ENCODE data around the gene RTTN. TPM values are rescaled to one million over a fixed set of nuclear protein-coding genes. Genes with fewer than 3 reads are reported as not detected.
"Not testable (repeated sequence)": the region's sequence is repeated elsewhere in the genome, so short reads cannot be mapped to it uniquely, and the experiment has no call there.

The RTTN gene
- polyA plus RNA-seq, 3 donors = 16.6 to 20.6 (median 19.1) TPM

DNA sequence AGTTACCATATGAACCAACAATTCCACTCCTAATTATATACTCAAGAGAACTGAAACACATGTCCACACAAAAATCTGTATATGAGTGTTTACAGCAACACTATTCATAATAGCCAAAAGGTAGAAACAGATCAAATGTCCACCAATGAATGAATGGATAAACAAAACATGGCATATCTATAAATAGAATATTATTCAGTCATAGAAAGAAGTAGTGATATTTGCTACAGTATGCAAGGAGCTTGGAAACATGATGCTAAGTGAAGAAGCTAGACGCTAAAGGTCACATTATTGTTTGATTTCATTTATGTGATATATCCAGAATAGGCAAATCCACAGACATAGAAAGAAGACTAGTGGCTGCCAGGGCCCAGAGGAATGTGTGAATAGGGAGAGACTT, 92.0 kb downstream of the RTTN start:
- no peak for DNase-seq (ENCODE audit: extremely low read depth in 1 of 11, low read depth in 9 of 11, low spot score in 4 of 11)

DNA sequence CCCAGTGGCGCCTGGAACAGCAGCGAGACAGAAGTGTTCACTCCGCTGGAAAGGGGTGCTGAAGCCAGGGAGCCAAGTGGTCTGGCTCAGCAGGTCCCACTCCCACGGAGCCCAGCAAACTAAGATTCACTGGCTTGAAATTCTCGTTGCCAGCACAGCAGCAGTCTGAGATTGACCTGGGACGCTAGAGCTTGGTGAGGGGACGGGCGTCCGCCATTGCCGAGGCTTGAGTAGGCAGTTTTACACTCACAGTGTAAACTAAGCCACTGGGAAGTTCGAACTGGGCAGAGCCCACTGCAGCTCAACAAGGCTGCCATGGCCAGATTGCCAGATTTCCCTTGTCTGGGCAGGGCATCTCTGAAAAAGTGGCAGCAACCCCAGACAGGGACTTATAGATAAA, 94.8 kb downstream of the RTTN start:
- DNase-seq (ENCODE audit: extremely low read depth in 1 of 11, low read depth in 9 of 11, low spot score in 4 of 11) = no peak

DNA sequence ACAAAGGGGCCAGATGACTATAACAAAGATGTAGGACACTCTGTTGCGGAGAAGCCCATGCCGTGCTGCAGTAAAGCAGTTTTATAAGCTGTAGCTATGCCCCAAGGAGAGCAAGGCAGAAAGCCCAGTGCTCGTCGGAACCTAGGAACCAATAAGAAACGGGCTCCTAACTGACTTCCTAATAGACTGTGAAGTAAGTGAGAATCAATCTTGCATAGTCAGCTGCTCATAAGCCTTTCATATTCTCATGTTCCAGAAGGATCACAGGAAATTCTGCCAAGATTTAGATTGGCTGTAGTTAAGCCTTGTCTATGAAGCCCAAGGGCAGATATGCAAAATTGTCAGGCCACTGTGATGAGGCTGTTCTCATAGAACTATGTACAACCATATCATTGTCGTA, 98.4 kb downstream of the RTTN start:
- DNase-seq (ENCODE audit: extremely low read depth in 1 of 11, low read depth in 9 of 11, low spot score in 4 of 11) = no peak

DNA sequence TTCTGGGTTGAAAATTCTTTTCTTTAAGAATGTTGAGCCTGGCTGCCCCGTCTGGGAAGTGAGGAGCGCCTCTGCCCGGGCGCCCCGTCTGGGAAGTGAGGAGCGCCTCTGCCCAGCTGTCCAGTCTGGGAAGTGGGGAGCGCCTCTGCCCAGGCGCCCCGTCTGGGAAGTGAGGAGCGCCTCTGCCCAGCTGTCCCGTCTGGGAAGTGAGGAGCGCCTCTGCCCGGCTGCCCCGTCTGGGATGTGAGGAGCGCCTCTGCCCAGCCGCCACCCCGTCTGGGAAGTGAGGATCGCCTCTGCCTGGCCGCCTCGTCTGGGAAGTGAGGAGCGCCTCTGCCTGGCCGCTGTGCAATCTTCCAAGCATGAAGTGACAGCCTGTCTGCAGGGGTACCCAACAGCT, 102.6 kb downstream of the RTTN start:
- not testable (repeated sequence) for DNase-seq (ENCODE audit: extremely low read depth in 1 of 11, low read depth in 9 of 11, low spot score in 4 of 11)

DNA sequence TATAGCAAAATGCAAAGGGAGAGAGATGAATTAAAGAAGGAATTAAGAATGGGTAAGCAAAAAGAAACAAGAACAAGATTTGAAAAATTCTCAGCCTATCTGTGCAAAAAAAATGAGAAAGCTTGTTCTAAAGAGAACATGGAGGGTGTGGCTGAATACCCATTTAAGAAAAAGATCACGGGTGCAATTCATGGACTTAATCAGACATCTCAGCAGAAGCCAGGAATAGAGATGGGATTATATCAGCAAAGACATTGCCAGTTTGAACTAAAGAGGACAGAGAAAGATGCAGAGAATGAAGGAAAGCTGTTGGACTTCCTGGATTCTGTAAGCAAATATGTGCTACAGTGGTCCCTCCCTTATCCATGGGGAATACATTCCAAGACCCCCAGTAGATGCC, 115.6 kb downstream of the RTTN start:
- no peak for DNase-seq (ENCODE audit: extremely low read depth in 1 of 11, low read depth in 9 of 11, low spot score in 4 of 11)

DNA sequence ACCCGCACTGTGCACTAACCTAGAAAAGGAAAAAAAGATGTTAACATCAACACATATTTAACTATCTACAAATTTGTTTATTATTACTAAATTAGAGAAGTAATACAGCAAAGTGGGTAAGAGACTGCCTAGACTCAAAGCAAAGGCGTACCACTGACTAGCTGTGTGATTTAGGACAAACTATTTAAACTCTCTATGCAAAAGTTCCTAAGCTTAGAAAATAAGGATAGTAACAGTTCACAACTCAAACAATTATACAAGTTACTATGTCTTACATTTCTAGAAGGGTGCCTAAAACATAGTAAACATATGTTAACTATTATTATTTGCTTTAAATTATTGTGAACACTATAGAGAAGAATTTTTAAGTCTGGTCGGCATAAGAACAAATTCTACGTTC, 119.4 kb downstream of the RTTN start:
- DNase-seq (ENCODE audit: extremely low read depth in 1 of 11, low read depth in 9 of 11, low spot score in 4 of 11) = no peak

DNA sequence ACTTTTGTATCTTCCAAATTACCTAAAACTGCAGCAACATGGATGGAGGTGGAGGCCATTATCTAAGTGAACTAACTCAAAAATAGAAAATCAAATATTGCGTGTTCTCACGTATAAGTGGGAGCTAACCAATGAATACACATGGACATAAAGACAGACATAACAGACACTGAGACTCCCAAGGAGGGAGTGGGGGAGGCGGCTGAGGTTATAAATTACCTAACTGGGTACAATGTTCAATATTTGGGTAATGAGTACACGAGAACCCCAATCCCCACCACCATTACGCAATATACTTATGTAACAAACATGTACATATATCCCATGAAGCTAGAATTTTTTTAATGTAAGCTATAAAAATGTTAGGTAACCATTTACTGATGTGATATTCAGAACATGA, 119.8 kb downstream of the RTTN start:
- no peak for DNase-seq (ENCODE audit: extremely low read depth in 1 of 11, low read depth in 9 of 11, low spot score in 4 of 11)

DNA sequence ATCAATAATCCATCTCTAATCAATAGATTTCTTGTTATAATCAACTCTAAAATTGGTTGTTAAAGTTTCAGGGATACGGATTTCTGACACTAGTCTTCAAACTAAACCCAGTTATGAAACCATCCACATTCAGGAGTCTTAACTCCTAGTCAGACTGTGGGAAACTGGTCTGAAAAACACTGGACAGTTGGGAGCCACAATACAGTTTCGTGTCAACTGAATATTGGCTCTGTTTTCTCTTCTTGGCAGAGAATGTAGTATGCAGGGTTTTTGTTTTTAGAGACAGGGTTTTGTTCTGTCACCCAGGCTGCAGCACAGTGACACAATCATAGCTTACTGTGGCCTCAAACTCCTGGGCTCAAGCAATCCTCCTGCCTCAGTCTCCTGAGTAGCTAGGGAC, 123.1 kb downstream of the RTTN start:
- DNase-seq (ENCODE audit: extremely low read depth in 1 of 11, low read depth in 9 of 11, low spot score in 4 of 11) = no peak

DNA sequence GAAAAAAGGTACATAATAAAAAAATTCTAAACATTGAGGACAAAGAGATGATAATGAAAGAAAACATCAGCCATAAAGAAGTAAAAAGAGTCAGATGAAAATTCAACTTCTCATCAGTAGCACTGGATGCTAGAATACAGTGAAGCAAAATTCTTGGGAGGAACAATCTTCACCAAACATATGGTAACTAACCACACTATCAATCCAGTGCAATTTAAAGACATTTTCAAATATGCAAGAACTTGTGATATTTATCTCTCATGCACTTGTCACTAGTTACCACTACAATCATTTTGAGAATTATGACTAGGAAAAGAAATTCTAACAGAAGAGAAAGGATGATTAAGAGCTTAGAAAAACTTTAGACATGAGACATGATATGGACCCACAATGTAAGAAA, 127.4 kb downstream of the RTTN start:
- no peak for DNase-seq (ENCODE audit: extremely low read depth in 1 of 11, low read depth in 9 of 11, low spot score in 4 of 11)

DNA sequence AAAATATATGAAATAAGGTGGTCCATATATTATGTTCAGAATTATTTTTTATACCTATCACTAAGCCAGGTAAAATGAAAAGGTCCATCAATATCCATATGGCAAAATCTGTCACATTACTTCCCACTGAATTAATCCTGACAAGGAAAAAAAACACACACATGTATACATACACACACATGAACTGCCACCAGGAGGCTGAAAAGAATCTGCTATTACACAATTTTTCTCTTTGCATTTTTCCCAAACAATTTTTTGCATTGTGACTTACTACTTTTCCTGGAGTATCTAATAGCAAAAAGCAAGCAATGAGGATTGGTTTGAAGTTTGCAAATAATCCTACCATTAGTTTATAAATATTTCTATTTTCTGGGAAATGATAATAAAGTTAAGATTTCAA, 129.6 kb downstream of the RTTN start:
- no peak for DNase-seq (ENCODE audit: extremely low read depth in 1 of 11, low read depth in 9 of 11, low spot score in 4 of 11)

DNA sequence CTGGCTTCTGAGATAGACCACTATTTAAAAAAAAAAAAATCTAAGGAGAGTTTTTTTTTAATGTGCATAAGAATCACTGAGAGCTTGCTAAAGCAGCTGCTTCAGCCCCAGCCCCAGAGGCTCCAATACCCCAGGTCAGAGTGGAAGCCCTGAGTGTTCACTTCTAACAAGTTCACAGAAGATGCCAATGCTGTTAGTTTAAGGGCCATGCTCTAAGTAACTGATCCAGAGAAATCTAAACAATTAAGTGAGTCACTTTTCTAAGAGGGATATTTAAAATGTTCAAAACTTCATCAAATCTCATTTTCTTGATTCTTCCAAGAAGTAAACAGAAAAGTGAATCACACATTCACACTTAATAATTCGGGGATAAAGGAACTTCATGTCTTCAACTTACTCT, 131.4 kb downstream of the RTTN start:
- no peak for DNase-seq (ENCODE audit: extremely low read depth in 1 of 11, low read depth in 9 of 11, low spot score in 4 of 11)

DNA sequence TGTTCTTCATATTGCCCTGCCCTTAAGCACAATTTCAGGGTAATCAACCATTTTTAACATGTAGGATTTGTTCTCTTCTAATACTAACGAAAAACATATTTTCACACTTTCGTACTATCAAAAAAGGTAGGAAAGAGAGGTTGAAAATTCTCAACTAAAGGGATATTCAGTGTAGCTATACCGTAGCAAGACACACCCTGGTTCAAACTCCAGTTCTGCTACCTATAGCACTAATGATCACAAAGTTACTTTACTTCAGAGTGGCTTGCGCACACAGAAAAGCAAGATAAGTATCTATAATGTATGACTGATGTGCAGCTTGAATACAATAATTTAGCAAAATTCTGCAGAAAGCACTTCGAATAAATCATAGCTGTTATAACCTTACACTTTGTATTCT, 132.1 kb downstream of the RTTN start:
- DNase-seq (ENCODE audit: extremely low read depth in 1 of 11, low read depth in 9 of 11, low spot score in 4 of 11) = no peak

DNA sequence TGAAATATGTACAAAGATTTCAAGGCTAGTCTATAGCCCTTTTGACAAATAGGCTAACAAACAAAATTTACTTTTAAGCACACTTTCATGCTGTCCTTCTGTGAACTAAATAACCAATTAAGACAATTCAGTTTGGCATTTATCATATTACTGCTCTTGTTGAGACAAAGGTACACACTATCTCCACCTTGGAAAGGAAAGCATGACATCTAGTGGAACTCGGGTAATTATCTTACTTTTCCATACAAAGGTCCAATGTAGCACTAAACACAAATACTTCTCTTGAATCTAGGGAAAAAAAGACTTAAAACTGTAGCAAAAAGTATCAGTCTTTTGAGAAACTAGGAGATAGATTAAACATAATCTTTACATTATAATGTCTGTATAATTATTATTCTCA, 132.8 kb downstream of the RTTN start:
- DNase-seq (ENCODE audit: extremely low read depth in 1 of 11, low read depth in 9 of 11, low spot score in 4 of 11) = peak in 7 of 11 donors; percentile 4 to 18 (median 10)

DNA sequence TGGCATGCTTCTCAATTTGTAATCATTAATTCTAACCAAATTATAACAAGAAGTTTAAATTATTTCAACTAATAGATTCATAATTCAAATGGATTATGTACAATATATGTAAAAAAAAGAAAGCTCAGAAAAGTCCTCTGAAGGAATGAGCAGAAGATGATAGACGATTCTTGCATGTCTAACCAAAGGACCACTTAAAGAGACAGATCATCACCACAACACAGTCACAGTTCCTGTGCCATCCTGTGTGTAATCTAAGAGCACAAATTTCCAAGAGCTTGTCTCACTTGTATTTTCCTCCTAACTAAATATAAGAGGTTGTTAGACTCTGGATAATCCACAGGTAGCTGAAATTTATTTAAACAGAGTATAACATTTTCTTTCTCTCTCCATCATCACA, 135.5 kb downstream of the RTTN start:
- DNase-seq (ENCODE audit: extremely low read depth in 1 of 11, low read depth in 9 of 11, low spot score in 4 of 11) = no peak

DNA sequence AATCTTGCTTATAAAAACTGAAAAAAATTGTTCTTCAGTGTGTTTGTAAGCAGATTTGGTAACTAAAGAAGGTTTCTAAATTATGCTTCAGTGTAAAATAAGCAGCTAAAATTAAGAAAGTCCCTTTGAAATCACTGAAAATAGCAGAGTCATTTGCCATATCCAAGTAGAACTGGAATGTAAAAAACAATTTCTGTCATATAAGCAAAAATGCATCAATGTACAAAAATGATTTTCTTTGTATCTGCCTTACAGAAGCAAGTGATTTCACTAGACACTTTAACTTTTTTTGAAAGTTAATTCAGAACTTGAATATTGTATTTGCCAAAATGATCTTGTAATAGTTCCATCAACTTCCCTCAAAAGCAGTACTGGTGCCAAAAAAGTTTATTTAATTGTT, 136.1 kb downstream of the RTTN start:
- no peak for DNase-seq (ENCODE audit: extremely low read depth in 1 of 11, low read depth in 9 of 11, low spot score in 4 of 11)

DNA sequence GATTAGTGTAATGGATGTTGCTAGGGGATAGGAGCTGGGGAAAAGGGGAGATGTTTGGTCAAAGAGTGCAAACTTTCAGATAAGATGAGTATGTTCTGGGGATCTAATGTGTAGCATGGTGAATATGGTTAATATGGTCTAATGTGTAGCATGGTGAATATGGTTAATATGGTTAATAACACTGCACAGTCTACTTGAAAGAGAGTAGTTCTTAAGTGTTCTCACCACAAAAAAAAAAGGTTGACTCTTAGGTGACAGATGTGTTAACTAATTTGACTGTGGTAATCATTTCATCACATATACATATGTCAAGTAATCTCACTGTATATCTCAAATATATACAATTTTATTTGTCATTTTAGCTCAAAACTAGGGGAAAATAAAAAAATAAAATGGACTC, 136.5 kb downstream of the RTTN start:
- no peak for DNase-seq (ENCODE audit: extremely low read depth in 1 of 11, low read depth in 9 of 11, low spot score in 4 of 11)

DNA sequence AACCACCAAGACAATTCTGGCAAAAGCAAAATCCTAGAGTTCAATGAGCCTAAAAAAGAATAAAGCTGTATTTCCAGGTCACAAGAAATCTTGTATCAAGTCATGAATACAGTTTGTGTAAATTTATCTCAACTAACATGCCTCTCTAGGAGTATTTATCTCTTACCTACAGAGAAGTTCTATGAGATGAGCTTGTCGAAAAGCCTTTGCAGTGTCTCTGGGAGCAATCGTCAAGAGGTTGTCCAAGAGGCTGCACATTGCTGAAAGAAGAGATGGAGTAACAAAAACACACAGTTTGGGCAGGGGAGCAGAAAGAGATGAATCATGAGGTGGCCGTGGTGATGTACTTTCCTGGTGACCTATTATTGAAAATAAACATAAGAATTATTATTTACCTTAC, 145.8 kb downstream of the RTTN start:
- DNase-seq (ENCODE audit: extremely low read depth in 1 of 11, low read depth in 9 of 11, low spot score in 4 of 11) = no peak

DNA sequence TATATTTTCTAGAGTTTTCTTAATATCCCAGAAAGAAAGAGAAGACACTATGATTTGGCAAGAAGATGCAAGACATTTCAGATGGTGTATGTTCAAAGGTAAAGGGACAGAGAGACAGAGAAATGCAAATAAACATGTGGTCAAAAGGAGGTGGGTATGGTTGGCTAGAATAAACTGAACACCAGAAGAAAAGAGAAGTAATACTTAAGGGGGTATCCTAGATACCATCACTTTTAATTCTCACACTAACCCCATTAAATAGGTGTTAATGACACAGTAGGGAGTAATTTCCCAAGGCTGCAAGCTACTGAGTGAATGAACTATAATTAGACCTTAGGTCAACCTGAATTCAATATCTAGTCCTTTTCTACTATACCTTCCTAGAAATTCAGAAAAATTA, 146.6 kb downstream of the RTTN start:
- DNase-seq (ENCODE audit: extremely low read depth in 1 of 11, low read depth in 9 of 11, low spot score in 4 of 11) = no peak

DNA sequence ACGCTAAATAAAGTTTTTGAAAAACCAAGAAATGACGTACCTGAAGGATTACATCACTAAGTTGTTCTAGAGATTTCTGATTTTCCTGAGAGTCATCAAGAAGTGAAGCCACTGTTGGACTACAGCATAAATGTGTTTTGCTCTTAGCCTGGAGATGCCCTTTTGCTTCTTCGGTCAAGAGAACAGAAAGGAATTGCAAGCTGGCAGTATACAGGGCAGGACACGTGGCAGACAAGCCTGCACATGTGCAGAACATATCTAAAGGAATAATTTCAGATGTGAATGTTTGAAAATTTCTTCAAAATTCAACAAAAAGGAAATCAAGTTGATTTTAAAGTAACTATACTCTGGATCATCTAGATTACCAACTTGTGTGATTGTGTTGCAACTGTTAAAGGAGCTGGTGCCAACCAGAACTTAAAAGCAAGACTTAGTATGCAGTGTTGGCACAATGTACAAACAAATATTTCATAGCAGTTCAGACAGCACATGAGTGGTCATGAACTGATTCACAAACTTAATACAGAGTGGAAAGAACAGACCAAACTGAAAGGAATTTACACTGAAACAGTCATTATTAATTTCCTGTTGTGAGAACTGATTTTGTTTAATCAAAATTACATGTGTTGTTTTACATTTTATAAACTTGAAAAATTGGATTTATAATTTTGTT, 157.4 kb downstream of the RTTN start:
- DNase-seq (ENCODE audit: extremely low read depth in 1 of 11, low read depth in 9 of 11, low spot score in 4 of 11) = no peak

DNA sequence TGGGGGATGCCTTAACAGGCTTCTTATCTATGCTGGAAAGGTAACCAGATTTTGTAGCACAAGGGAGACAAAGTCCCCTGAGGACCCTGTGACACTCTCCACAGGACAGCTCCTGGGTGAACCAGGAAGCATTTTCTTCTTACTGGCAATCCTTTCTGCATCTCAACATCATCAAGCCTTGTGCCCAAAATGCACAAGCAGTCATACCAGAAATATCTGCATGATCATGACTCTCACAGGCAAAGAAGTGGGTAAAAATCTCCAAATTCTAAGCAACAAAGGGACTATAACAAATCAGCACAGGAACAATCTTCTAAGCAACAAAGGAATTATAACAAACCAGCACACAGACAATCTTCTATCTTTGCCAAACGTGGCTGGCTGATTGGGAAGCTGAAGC, 158.7 kb downstream of the RTTN start:
- DNase-seq (ENCODE audit: extremely low read depth in 1 of 11, low read depth in 9 of 11, low spot score in 4 of 11) = no peak

DNA sequence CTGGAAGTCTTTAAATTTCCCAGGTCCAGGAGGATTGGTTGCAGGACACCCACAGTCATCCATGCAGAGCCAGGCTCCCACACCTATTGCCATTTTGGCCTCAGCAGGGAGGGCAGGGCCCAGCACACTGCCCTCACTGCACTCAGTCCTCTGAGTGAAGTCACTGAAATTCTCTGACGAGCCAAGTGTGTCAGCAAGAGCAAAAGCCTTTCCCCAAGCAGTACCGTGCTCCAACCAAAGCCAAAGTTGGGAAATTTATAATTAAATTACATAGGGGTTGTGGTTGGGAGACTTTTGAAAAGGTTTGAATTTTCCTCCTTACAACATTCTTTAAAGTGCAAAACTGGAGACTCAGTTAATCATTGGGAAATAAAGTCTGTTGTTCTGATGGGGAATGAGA, 159.3 kb downstream of the RTTN start:
- no peak for DNase-seq (ENCODE audit: extremely low read depth in 1 of 11, low read depth in 9 of 11, low spot score in 4 of 11)

DNA sequence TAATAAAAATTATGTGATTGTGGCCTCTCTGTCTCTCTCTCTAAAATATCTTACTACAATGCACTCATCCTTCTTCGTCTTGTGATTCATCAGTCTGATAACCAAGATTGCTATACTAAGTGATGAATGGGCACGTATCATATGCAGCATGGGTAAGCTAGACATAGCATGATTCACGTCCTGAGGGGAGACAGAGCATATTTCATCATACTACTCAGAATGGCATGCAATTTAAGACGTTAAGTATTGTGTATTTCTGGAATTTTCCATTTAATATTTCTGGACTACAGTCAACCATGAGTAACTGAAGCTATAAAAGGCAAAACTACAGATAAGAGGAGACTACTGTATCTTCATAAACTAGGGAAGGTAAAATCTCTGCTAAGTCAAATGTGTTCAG, 160.9 kb downstream of the RTTN start:
- no peak for DNase-seq (ENCODE audit: extremely low read depth in 1 of 11, low read depth in 9 of 11, low spot score in 4 of 11)
